Cardiac fibroblast (primary cell): ENCODE results near the gene CCRL2.

ENCODE experiments used
- DNase-seq, 2 donors: peaks; one replicate each; pipeline versions ENCODE4 v3.0.0 to v3.0.0-alpha.2; 2010; ENCODE audit warnings: low read depth in 2 of 2
- H3K4me3 ChIP-seq, 2 donors: replicated peaks in 1 of 2; 1 replicate in 1 of 2; 2 replicates in 1 of 2; pipeline ENCODE4 v1.5.1; 2011; ENCODE audit warnings: low read depth in 2 of 2, low read length in 2 of 2, mild to moderate bottlenecking in 2 of 2, moderate library complexity in 1 of 2
- CTCF ChIP-seq: IDR thresholded peaks from one replicate; pipeline ENCODE4 v1.5.1; 2011; ENCODE audit warnings: low read depth, mild to moderate bottlenecking, low read length, inconsistent platforms

The CCRL2 gene

GRCh38 chr3:46406443-46406787 lies 644 bp upstream of the CCRL2 start:
- no peak for DNase-seq
- no peak overlapping the region for H3K4me3 ChIP-seq
- no peak for TF ChIP-seq CTCF

- DNase-seq: no peak
- TF ChIP-seq CTCF: no peak
- no peak overlapping the region for H3K4me3 ChIP-seq
Observed at GRCh38 chr3:46407970-46408369, 911 bp downstream of the CCRL2 start.

GRCh38 chr3:46408853-46409252 lies 1.8 kb downstream of the CCRL2 start:
- TF ChIP-seq CTCF: no peak
- no peak for DNase-seq
- no peak overlapping the region for H3K4me3 ChIP-seq

DNA sequence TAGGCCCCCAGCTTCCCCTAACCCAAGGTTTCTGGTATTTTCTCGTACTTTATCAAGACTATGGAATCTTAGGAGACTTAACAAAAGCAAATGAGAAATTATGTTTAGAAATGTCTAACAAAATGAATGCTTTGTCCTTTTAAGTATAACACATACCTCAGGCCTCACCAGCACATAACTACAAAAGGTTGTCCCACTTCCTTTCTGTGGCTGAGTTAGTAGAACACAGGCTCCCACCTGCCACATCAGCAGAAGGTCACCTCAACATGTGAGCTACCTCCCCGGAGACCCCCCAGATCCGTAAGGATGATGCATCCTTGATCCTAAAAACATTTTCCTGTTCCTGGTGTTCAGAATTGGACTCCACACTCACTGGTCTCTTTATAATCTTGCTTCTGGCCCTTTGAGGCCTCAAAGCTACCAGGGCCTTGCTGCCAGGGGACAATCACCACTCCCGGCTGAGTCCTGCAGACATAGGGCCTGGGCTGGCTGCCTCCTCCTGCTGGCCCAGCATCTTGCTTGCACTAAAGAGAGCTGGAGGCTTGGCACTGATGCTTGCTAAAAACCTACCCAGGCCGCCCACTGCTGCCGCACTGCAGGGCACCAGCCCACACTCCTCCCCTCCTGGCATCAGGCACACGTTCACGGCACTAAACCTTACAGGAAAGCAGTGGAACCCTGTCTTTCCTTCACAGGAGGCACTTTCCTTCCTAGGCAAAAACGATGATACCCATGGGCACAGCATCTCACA lies 2.9 kb downstream of the CCRL2 start:
- no peak for DNase-seq
- no peak for TF ChIP-seq CTCF
- no peak overlapping the region for H3K4me3 ChIP-seq

DNA sequence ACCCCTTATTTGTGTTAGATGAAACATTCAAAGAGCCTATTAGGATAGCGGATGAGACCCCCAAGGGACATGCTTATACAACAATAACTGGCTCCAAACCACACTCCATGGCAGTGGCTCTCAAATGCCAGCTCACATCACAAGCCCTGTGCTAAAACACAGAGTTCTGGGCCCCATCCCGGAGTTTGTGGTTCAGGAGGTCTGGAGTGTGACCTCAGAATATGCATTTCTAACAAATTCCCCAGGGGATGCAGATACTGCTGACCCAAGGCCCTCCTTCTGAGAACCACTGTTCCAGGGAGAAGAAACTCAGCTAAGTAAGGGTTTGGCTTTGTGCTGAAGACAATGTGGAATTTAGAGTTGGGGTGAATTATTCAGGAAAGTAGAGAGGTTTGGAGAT lies 3.6 kb downstream of the CCRL2 start:
- no peak for TF ChIP-seq CTCF
- no peak for DNase-seq
- no peak overlapping the region for H3K4me3 ChIP-seq

- no peak for DNase-seq
- TF ChIP-seq CTCF: no peak
- no peak overlapping the region for H3K4me3 ChIP-seq
Observed at GRCh38 chr3:46411271-46411670, 4.2 kb downstream of the CCRL2 start.

DNA sequence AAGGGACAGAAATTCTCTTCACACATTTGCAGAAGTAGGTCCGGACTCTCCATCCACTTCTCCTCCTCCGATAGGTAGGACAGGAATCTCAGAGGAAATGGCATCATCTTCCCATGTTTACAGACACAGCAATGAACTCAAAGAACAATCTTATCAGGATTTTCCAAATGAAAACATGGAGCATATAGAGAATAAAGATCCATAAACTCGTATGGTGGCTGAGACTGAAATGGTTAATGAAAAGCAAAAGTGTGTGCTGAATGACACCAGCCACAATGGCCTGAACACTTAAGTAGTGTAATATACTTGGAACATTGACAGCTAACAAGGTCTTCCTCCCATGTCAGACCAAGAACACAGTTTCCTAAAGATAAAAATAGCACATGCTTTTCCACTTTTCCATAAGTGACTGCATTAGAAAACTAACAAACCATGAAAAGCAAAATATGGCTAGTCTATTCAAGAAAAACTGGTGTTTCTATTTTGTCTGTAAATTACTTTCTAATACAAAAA lies 5.8 kb downstream of the CCRL2 start:
- H3K4me3 ChIP-seq: no peak overlapping the region
- no peak for DNase-seq
- TF ChIP-seq CTCF: no peak
